ENCODE data around the gene NPPC.
A peak's percentile ranks its signal among the peaks of the same experiment; 100 is the strongest.
"Not testable (repeated sequence)": the region's sequence is repeated elsewhere in the genome, so short reads cannot be mapped to it uniquely, and the experiment has no call there.

Gene NPPC

GRCh38 chr2:231919341-231920035 lies 6.7 kb downstream of the NPPC start:
- no peak for DNase-seq

GRCh38 chr2:231918501-231919330 lies 7.5 kb downstream of the NPPC start:
- no peak for DNase-seq

GRCh38 chr2:231917280-231918066 lies 8.7 kb downstream of the NPPC start:
- no peak for DNase-seq

GRCh38 chr2:231914077-231914690 lies 12.0 kb downstream of the NPPC start:
- no peak for DNase-seq

- DNase-seq: no peak
Observed at GRCh38 chr2:231911381-231911780, 14.8 kb downstream of the NPPC start.

GRCh38 chr2:231910771-231911170 lies 15.4 kb downstream of the NPPC start:
- DNase-seq: no peak

GRCh38 chr2:231910161-231910560 lies 16.0 kb downstream of the NPPC start:
- DNase-seq: not testable (repeated sequence)

GRCh38 chr2:231909631-231910030 lies 16.6 kb downstream of the NPPC start:
- DNase-seq: no peak

- no peak for DNase-seq
Observed at GRCh38 chr2:231908584-231908983, 17.6 kb downstream of the NPPC start.

GRCh38 chr2:231907765-231908164 lies 18.4 kb downstream of the NPPC start:
- no peak for DNase-seq

- DNase-seq: no peak
Observed at GRCh38 chr2:231905026-231905425, 21.2 kb downstream of the NPPC start.

- no peak for DNase-seq
Observed at GRCh38 chr2:231904161-231904611, 22.0 kb downstream of the NPPC start.

- DNase-seq: no peak
Observed at GRCh38 chr2:231902598-231902997, 23.6 kb downstream of the NPPC start.

GRCh38 chr2:231900972-231901371 lies 25.2 kb downstream of the NPPC start:
- DNase-seq: no peak

- peak; percentile 37 for DNase-seq
Observed at GRCh38 chr2:231900486-231900942, 25.7 kb downstream of the NPPC start.

- DNase-seq: no peak
Observed at GRCh38 chr2:231894566-231895380, 31.4 kb downstream of the NPPC start.

GRCh38 chr2:231891514-231891905 lies 34.7 kb downstream of the NPPC start:
- DNase-seq: no peak

GRCh38 chr2:231890896-231891513 lies 35.2 kb downstream of the NPPC start:
- DNase-seq: no peak

- no peak for DNase-seq
Observed at GRCh38 chr2:231887756-231888155, 38.4 kb downstream of the NPPC start.

GRCh38 chr2:231886071-231886681 lies 40.0 kb downstream of the NPPC start:
- DNase-seq: no peak

Data from CD4-positive, alpha-beta T cell treated with Interferon gamma for 1 hour (primary cell).